K562 (cell line): ENCODE data around the gene PHF20.

Source experiments
- BCL6 ChIP-seq: fragments of 250-450 bp; sonication (Bioruptor Pico); IDR thresholded peaks from 2 replicates; pipeline ENCODE4 v1.4.0; 2020
- EP300 ChIP-seq: IDR thresholded peaks from 2 replicates; pipeline ENCODE4 v1.6.1; 2012; ENCODE audit warnings: low read length, improper control_type of control experiment
- EZH2 ChIP-seq: IDR thresholded peaks from 2 replicates; pipeline ENCODE4 v1.6.1; 2012; ENCODE audit warnings: low read depth, mild to moderate bottlenecking, inconsistent platforms, low read length, borderline replicate concordance
- PRMT5 ChIP-seq: sonication (generic); formaldehyde crosslinking; IDR thresholded peaks from 2 replicates; pipeline ENCODE4 v1.5.0; 2020; ENCODE audit warnings: missing genetic modification reagents
- SAFB2 ChIP-seq: fragments of 200-400 bp; formaldehyde crosslinking; IDR thresholded peaks from 2 replicates; pipeline ENCODE4 v1.6.1; 2018; ENCODE audit warnings: borderline replicate concordance, low read length, low read depth, moderate library complexity; ENCODE audit not compliant: severe bottlenecking
- SIN3A ChIP-seq, 2 experiments: fragments of 150-350 bp in 1 of 2; IDR thresholded peaks; 2 replicates each; pipeline ENCODE4 v1.6.1; 2011 to 2016; ENCODE audit warnings: borderline replicate concordance in 2 of 2, low read depth in 2 of 2, low read length in 2 of 2, mild to moderate bottlenecking in 2 of 2, moderate library complexity in 2 of 2; ENCODE audit not compliant: control insufficient read depth in 1 of 2

DNA sequence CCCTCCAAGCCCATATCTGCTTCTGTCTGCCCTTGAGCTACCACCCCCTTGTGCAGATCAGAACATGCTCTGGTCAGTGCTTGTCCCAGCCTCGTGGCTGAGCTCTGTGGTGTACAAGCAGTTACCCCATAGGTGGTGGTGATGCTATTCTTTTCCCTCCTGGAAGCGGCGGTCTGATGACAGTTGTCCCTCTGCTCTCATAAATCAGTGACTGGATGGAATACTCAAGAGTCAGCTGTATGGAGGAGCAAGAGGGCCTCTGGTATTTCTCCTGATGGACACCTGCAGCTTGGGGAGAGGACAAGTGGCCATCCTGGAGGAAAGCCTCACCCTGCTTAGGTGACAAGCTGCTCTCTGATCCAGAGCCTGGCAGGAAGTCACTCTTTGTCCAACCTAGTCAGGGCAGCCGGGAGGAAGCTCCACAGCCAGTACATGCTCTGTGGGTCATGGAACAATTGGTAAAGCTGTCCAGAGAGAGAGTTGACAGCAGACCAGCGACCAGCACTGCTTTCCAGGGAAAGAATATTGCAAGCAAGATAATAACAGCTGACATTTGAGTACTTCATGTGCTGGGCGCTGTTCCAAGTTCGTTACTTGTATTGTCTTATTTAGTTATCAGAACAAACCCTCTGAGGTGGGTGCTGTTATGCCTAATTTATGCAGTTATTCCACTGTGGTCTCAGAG is 135.3 kb downstream of the PHF20 start:
- TF ChIP-seq SIN3A (IDR thresholded peaks at IDR 0.05; ENCODE audit: borderline replicate concordance in 2 of 2, control insufficient read depth in 1 of 2, low read depth in 2 of 2, low read length in 2 of 2) (no peak), EZH2 (no peak), EP300 (no peak; the same call in 1 of the 2 replicates), BCL6 (CRISPR knock-in tag) (no peak), SAFB2 (no peak), PRMT5 (CRISPR knock-in tag) (no peak)
